Lower lobe of right lung (tissue), 2 donors: ENCODE measurements around the gene MRPS23. TPM values are rescaled to one million over a fixed set of nuclear protein-coding genes. Genes with fewer than 3 reads are reported as not detected.

Experiments used
- ATAC-seq, 2 donors: fragments of 200-7000 bp; cut with Tn5 transposase; one replicate each; pipeline ENCODE4 v1.9.1; 2020 to 2022; ENCODE audit warnings: mild to moderate bottlenecking in 2 of 2, moderate library complexity in 2 of 2
- DNase-seq: peaks from one replicate; pipeline ENCODE4 v3.0.0-alpha.2; 2020
- H3K27ac ChIP-seq: fragments of 200-600 bp; one replicate; pipeline ENCODE4 v1.8.0; 2022
- H3K27me3 ChIP-seq: fragments of 200-600 bp; one replicate; pipeline ENCODE4 v1.8.0; 2022; ENCODE audit warnings: low read depth
- H3K36me3 ChIP-seq: fragments of 200-600 bp; one replicate; pipeline ENCODE4 v1.8.0; 2022; ENCODE audit warnings: mild to moderate bottlenecking
- H3K4me1 ChIP-seq: fragments of 200-600 bp; one replicate; pipeline ENCODE4 v1.8.0; 2022
- H3K4me3 ChIP-seq: fragments of 200-600 bp; one replicate; pipeline ENCODE4 v1.8.0; 2022; ENCODE audit warnings: mild to moderate bottlenecking
- H3K9me3 ChIP-seq: fragments of 200-600 bp; one replicate; pipeline ENCODE4 v1.8.0; 2022
- CTCF ChIP-seq: fragments of 200-600 bp; IDR thresholded peaks from one replicate; pipeline ENCODE4 v1.8.0; 2022; ENCODE audit warnings: antibody characterized with exemption, mild to moderate bottlenecking
- intact Hi-C: fragments of 100-400 bp; cut with DNase I; formaldehyde crosslinking; loops from one replicate; pipeline ENCODE4 v1.11.0; 2022
- total RNA-seq: library from RNA; stranded (reverse); fragmentation: NEBNext Ultra II Directional; extraction: Animal tissue kit (Norgen Biotek cat#: 25700); gene quantifications from one replicate; pipeline ENCODE4 v1.2.1, GENCODE V29; 2021
- donor health status: DM: no; HTN: yes; CAD: no; lungs with severe emphysema.

MRPS23 gene
- total RNA-seq, 1 donor from 2014 or later = 35.4 TPM

GRCh38 chr17:57785022-57785421 lies 64.8 kb downstream of the MRPS23 start:
- H3K36me3 ChIP-seq = no peaks in the 10 kb centered on the region
- DNase-seq (no peak), ATAC-seq (peak in 1 of 2 donors; percentile 39)
- H3K9me3 ChIP-seq = no peaks in the 10 kb centered on the region
- no peak overlapping the region for H3K4me3 ChIP-seq
- no peak for TF ChIP-seq CTCF
- H3K27ac ChIP-seq = no peak overlapping the region
- intact Hi-C loops = no loop called here
- H3K4me1 ChIP-seq = peaks cover 18% of the 10 kb centered on the region
- peaks cover 20% of the 10 kb centered on the region for H3K27me3 ChIP-seq

Other genes starting within 250 kb of the MRPS23 start
- gene CCDC182, start 104.7 kb downstream of the MRPS23 start, total RNA-seq = not detected
- gene CUEDC1, start 105.4 kb upstream of the MRPS23 start, total RNA-seq = 42.8 TPM
- gene VEZF1, start 138.2 kb upstream of the MRPS23 start, total RNA-seq = 73.5 TPM
- gene SRSF1, start 157.2 kb upstream of the MRPS23 start, total RNA-seq = 159 TPM
- 33.8 TPM for gene DYNLL2, start 233.4 kb upstream of the MRPS23 start, total RNA-seq